AG04450 (cell line): ENCODE results near the gene SYNGAP1. TPM values are rescaled to one million over a fixed set of nuclear protein-coding genes. Genes with fewer than 3 reads are reported as not detected.

Experiments
- CTCF ChIA-PET: fragments of 300-600, 350-600 bp; formaldehyde crosslinking; extraction: SDS; loops from one replicate; lab custom pipeline; 2022; ENCODE audit warnings: antibody characterized with exemption, inconsistent platforms; lab: Charles Lee
- POLR2A ChIA-PET: fragments of 350-600 bp; formaldehyde crosslinking; extraction: SDS; loops from one replicate; lab custom pipeline; 2021; ENCODE audit warnings: antibody characterized with exemption, inconsistent platforms; lab: Yijun Ruan, JAX
- DNase-seq: peaks from one replicate; pipeline ENCODE4 v3.0.0-alpha.2; 2011; ENCODE audit warnings: low read depth, low spot score
- H3K27ac ChIP-seq: one replicate; pipeline ENCODE4 v1.5.1; 2012; ENCODE audit warnings: low read depth, low read length, control low read depth
- H3K27me3 ChIP-seq: one replicate; pipeline ENCODE4 v1.6.0; 2012; ENCODE audit warnings: low read length; ENCODE audit not compliant: control insufficient read depth, insufficient read depth
- H3K4me3 ChIP-seq: 2 replicates; pipeline ENCODE4 v1.5.1; 2011; ENCODE audit warnings: mild to moderate bottlenecking, low read depth, low read length, control low read depth
- H3K9me3 ChIP-seq: 2 replicates; pipeline ENCODE4 v1.5.1; 2012; ENCODE audit warnings: low read length; ENCODE audit not compliant: control insufficient read depth, insufficient read depth
- CTCF ChIP-seq: IDR thresholded peaks from 2 replicates; pipeline ENCODE4 v1.5.1; 2011; ENCODE audit warnings: low read depth, low read length, control low read depth, inconsistent platforms
- polyA plus RNA-seq: library from polyadenylated mRNA; depleted of rRNA; stranded (reverse); fragments of >200 nt; gene quantifications from 2 replicates; pipeline ENCODE4 v1.2.3, GENCODE V29; 2011; rRNA removed
- small RNA-seq: library from RNA; depleted of rRNA; stranded (forward); fragments of <200 nt; gene quantifications from one replicate; pipeline ENCODE3, GENCODE V24; 2012; ENCODE audit warnings: low read depth; ENCODE audit not compliant: insufficient read length

SYNGAP1 gene
- polyA plus RNA-seq, 1 experiment, result 5.3 TPM

GRCh38 chr6:33502486-33502885 is 82.6 kb downstream of the SYNGAP1 start:
- DNase-seq, result no peak
- no peak for TF ChIP-seq CTCF
- Histone ChIP-seq H3K9me3 (peaks cover 8% of the 10 kb centered on the region), H3K27ac (no peak overlapping the region), H3K27me3 (peaks cover 5% of the 10 kb centered on the region), H3K4me3 (no peak overlapping the region)
- CTCF ChIA-PET, result interaction anchor here (0.6 kb wide), 1 partner anchor 1193 kb away, joined by 3 read pairs; no protein-coding TSS in a partner anchor
- POLR2A ChIA-PET, result no interaction called here

GRCh38 chr6:33504486-33504885 is 84.6 kb downstream of the SYNGAP1 start:
- H3K27me3 ChIP-seq, result peaks cover 3% of the 10 kb centered on the region
- H3K27ac ChIP-seq, result no peak overlapping the region
- no peak overlapping the region for H3K4me3 ChIP-seq
- peaks cover 8% of the 10 kb centered on the region for H3K9me3 ChIP-seq
- no peak for DNase-seq
- no peak for TF ChIP-seq CTCF
- CTCF ChIA-PET, result no interaction called here
- POLR2A ChIA-PET, result no interaction called here

Small RNAs within 50 kb of the gene (small RNA-seq; reads per million reads assigned to genes)
- gene RPL35AP4, result not detected
- gene ZBTB9, result not detected

Other genes starting within 250 kb of the SYNGAP1 start
- gene COL11A2, start 227.6 kb upstream of the SYNGAP1 start, polyA plus RNA-seq, result 0.26 and 0.37 TPM in 2 replicates
- gene RXRB, start 219.4 kb upstream of the SYNGAP1 start, polyA plus RNA-seq, result 38.5 and 44.1 TPM in 2 replicates
- 129 and 150 TPM in 2 replicates for gene SLC39A7, start 219.2 kb upstream of the SYNGAP1 start, polyA plus RNA-seq
- gene HSD17B8, start 215.4 kb upstream of the SYNGAP1 start, polyA plus RNA-seq, result 4.9 and 5.7 TPM in 2 replicates
- 23.8 and 26.8 TPM in 2 replicates for gene RING1, start 211.6 kb upstream of the SYNGAP1 start, polyA plus RNA-seq
- 58.0 and 60.4 TPM in 2 replicates for gene VPS52, start 148.2 kb upstream of the SYNGAP1 start, polyA plus RNA-seq
- gene RPS18, start 148.0 kb upstream of the SYNGAP1 start, polyA plus RNA-seq, result 5,380 and 5,823 TPM in 2 replicates
- gene B3GALT4, start 142.9 kb upstream of the SYNGAP1 start, polyA plus RNA-seq, result 1.1 and 1.4 TPM in 2 replicates
- gene WDR46, start 130.8 kb upstream of the SYNGAP1 start, polyA plus RNA-seq, result 43.3 and 44.7 TPM in 2 replicates
- 59.6 and 64.6 TPM in 2 replicates for gene PFDN6, start 130.5 kb upstream of the SYNGAP1 start, polyA plus RNA-seq
- gene RGL2, start 121.1 kb upstream of the SYNGAP1 start, polyA plus RNA-seq, result 21.9 and 25.0 TPM in 2 replicates
- gene TAPBP, start 106.0 kb upstream of the SYNGAP1 start, polyA plus RNA-seq, result 29.3 and 37.9 TPM in 2 replicates
- gene ZBTB22, start 102.3 kb upstream of the SYNGAP1 start, polyA plus RNA-seq, result 8.4 and 11.8 TPM in 2 replicates
- gene DAXX, start 97.1 kb upstream of the SYNGAP1 start, polyA plus RNA-seq, result 69.7 and 75.6 TPM in 2 replicates
- gene KIFC1, start 28.2 kb upstream of the SYNGAP1 start, polyA plus RNA-seq, result 10.2 TPM in 2 replicates
- gene PHF1, start 9.1 kb upstream of the SYNGAP1 start, polyA plus RNA-seq, result 26.6 and 29.7 TPM in 2 replicates
- 298 and 340 TPM in 2 replicates for gene CUTA, start 2.0 kb upstream of the SYNGAP1 start, polyA plus RNA-seq
- 5.8 and 6.0 TPM in 2 replicates for gene ZBTB9, start 34.5 kb downstream of the SYNGAP1 start, polyA plus RNA-seq
- 13.0 and 16.3 TPM in 2 replicates for gene BAK1, start 160.2 kb downstream of the SYNGAP1 start, polyA plus RNA-seq
- gene ITPR3, start 201.3 kb downstream of the SYNGAP1 start, polyA plus RNA-seq, result 4.4 and 4.8 TPM in 2 replicates